Activated naive CD8-positive, alpha-beta T cell (primary cell): ENCODE data around the gene CDH13.
"Not testable (repeated sequence)": the region's sequence is repeated elsewhere in the genome, so short reads cannot be mapped to it uniquely, and the experiment has no call there.

Experiments
- H3K27ac Mint-ChIP-seq: one replicate; pipeline ENCODE4 v1.8.0; 2021; ENCODE audit warnings: mixed read lengths
- H3K27me3 Mint-ChIP-seq: one replicate; pipeline ENCODE4 v1.8.0; 2021; ENCODE audit warnings: mixed read lengths
- H3K36me3 Mint-ChIP-seq: one replicate; pipeline ENCODE4 v1.8.0; 2021; ENCODE audit warnings: mixed read lengths
- H3K4me1 Mint-ChIP-seq: one replicate; pipeline ENCODE4 v1.8.0; 2021; ENCODE audit warnings: low read depth, mixed read lengths
- H3K4me3 Mint-ChIP-seq: one replicate; pipeline ENCODE4 v1.8.0; 2021; ENCODE audit warnings: mild to moderate bottlenecking, mixed read lengths
- H3K9me3 Mint-ChIP-seq: one replicate; pipeline ENCODE4 v1.8.0; 2021; ENCODE audit warnings: low read depth, mixed read lengths

CDH13 gene

DNA sequence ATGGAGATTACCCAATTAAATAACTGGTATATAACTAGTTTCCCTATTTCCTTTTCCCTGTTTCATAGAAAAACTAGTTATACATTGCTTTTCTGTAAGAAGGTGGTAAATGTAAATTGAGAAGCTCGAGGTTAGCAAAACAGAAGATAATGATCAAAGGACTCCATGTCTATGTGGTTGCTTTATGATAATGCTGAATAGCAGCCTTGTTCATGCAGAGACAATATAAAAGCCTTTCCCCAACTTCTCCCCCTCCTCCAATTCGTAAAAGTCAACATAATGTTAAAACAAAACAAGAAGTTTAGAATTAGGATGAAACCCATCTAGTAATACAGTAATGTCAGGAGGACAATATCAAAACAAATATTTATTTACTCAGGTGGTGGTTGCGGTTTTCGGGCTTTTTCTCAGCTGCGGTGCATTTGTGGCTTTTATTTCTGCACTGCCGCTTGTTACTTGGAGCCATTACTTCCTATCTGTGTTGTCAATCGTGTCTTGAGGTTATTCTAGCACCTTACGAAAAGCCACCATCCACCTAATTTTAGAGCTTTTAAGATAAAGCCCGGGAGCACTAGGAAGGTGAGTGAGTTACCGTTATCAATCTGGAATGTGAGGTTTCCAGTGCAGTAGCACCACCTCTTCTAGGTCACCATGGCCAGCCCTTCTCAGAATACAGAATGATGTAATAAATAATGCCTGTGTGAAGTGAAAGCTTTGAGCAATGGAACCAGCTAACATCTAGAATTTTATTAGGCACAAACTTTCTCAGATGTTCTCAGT, 297.5 kb downstream of the CDH13 start:
- Mint-ChIP-seq H3K27ac (no peak overlapping the region), H3K4me3 (no peak overlapping the region), H3K36me3 (no peaks in the 10 kb centered on the region), H3K4me1 (no peaks in the 10 kb centered on the region), H3K27me3 (no peaks in the 10 kb centered on the region), H3K9me3 (peaks cover 9% of the 10 kb centered on the region)

DNA sequence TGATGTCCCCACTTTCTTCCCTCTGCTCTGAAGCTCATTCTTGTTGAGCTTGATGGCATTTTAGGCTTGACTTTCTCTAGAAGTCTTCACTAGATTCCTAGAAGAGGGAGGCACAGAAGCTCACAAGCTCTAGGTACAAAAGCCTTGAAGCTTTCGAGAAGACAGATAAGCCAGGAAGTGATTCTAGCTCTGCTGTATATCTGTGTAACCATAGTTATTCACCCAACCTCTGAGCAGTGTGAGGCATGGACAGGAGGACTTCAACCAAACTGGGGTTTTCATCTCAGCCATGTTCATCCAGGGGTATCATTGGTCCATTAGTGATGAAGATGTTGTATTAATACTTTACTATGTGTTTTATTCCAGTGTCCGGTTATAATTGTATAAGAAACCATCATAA, 299.7 kb downstream of the CDH13 start:
- H3K27ac Mint-ChIP-seq = no peak overlapping the region
- peaks cover 5% of the 10 kb centered on the region for H3K9me3 Mint-ChIP-seq
- no peaks in the 10 kb centered on the region for H3K4me1 Mint-ChIP-seq
- no peaks in the 10 kb centered on the region for H3K36me3 Mint-ChIP-seq
- no peaks in the 10 kb centered on the region for H3K27me3 Mint-ChIP-seq
- no peak overlapping the region for H3K4me3 Mint-ChIP-seq

DNA sequence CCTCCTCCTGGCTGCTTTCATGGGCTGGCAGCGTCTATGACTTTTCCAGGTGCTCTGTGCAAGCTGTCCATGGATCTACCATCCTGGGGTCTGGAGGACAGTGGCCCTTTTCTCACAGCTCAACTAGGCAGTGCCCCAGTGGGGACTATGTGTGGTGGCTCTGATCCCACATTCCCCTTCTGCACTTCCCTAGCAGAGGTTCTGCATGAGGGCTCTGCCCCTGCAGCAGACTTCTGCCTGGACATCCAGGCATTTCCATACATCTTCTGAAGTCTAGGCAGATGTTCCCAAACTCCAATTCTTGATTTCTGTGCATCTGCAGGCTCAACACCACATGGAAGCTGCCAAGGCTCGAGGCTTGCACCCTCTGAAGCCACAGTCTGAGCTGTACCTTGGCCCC, 307.2 kb downstream of the CDH13 start:
- H3K27me3 Mint-ChIP-seq, H3K4me3 Mint-ChIP-seq, H3K4me1 Mint-ChIP-seq, H3K9me3 Mint-ChIP-seq, H3K36me3 Mint-ChIP-seq, H3K27ac Mint-ChIP-seq: not testable (repeated sequence)

DNA sequence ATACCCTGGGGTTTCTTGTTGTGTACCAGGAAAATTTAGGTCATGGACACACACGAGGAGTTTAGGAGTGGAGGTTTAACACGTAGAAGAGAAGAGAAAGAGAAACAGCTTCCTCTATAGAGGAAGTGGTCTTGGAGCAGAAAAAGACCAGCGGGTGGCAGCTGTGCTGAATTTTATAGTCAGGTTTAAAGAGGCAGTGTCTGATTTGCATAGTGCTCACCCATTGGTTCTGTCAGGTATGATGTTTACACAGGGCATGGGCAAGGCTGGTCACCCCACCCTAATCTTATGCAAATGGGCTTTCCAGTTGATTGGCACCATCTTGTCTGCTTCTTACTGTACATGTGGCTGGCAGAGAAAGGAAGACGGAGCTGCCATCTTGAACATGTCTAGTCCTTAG, 309.0 kb downstream of the CDH13 start:
- H3K9me3 Mint-ChIP-seq = peaks cover 10% of the 10 kb centered on the region
- no peaks in the 10 kb centered on the region for H3K4me1 Mint-ChIP-seq
- no peak overlapping the region for H3K4me3 Mint-ChIP-seq

DNA sequence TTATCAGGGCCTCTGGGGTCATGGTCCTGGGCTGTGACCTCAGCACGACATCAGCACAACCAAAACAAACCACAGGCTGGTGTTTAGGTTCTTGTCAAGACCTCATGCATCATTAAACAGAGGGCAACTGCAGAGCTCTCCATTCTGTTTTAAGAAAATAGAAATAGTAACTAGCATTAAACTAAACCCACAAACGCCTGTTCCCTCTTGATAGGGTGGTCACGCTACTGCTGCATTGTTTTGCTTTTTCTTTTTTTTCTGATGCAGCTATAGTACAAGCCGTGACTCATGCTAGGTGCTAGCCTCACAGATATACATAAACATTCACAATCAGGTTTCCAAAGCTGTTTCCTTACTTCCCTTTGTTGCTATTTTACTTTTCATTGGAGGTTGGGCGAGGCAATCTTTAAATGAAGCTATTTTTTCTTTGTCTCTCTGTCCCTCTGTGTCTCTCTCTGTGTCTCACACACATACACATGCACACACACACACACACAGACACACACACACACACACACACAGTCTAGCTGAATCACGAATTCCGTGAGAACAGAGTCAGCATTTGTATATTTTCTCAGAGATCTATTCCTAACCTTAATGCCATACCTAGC, 310.3 kb downstream of the CDH13 start:
- peaks cover 10% of the 10 kb centered on the region for H3K9me3 Mint-ChIP-seq
- no peaks in the 10 kb centered on the region for H3K4me1 Mint-ChIP-seq
- peaks cover 2% of the 10 kb centered on the region for H3K27me3 Mint-ChIP-seq
- no peak overlapping the region for H3K27ac Mint-ChIP-seq
- no peaks in the 10 kb centered on the region for H3K36me3 Mint-ChIP-seq
- no peak overlapping the region for H3K4me3 Mint-ChIP-seq

More for the DNA sequence above, 309.0 kb downstream of the CDH13 start:
- Mint-ChIP-seq H3K36me3 (no peaks in the 10 kb centered on the region), H3K27me3 (no peaks in the 10 kb centered on the region), H3K27ac (no peak overlapping the region)

DNA sequence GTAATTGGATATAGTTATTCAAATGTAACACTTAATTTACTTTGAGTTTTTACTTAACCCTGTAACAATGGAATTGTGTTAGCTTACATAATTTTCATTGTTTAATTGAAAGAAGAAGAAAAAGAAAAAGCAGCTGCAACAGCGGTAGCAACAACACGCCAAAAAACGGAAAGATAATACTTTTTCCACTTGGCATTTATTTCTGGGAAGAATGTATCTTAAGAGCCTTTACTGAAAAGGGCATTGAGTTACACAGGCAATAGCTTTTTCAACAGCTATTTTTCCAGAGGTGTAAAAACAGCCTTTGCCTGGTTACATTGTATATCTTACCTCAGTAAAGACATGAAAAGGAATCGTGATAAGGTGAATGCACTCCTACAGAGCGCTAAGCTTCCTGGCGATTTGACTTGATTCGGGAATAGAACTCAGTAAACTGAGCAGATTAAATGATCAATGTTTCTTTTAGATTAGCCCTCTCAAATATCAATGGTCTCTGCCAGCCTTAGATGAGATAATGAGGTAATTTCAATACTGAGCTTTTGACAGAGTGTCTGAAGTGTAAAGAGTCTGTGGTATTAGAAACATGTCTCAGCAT, 311.3 kb downstream of the CDH13 start:
- Mint-ChIP-seq H3K4me3 (no peak overlapping the region), H3K36me3 (no peaks in the 10 kb centered on the region), H3K4me1 (no peaks in the 10 kb centered on the region), H3K27ac (no peak overlapping the region), H3K27me3 (peaks cover 2% of the 10 kb centered on the region), H3K9me3 (peaks cover 8% of the 10 kb centered on the region)

DNA sequence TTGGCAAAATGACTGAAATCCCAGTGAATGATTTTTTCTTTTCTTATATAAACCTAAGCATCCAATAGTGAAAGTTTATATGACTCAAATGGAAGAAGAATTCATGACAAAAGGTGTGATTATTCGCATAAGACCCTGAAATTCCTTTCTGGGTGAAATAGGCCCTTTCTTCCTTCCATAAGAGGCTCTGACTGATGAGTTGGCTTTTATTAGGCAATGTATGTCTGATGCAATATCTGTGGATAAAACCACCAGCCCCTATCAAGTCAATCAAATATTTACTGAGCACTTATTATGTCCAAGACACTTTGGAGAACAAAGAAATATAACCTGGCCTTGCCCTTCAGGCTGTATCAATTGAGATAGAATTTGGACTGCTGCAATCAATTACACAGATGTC, 316.6 kb downstream of the CDH13 start:
- no peaks in the 10 kb centered on the region for H3K9me3 Mint-ChIP-seq
- peaks cover 2% of the 10 kb centered on the region for H3K27me3 Mint-ChIP-seq
- H3K27ac Mint-ChIP-seq = no peak overlapping the region
- no peak overlapping the region for H3K4me3 Mint-ChIP-seq
- H3K36me3 Mint-ChIP-seq = no peaks in the 10 kb centered on the region
- peaks cover 2% of the 10 kb centered on the region for H3K4me1 Mint-ChIP-seq

DNA sequence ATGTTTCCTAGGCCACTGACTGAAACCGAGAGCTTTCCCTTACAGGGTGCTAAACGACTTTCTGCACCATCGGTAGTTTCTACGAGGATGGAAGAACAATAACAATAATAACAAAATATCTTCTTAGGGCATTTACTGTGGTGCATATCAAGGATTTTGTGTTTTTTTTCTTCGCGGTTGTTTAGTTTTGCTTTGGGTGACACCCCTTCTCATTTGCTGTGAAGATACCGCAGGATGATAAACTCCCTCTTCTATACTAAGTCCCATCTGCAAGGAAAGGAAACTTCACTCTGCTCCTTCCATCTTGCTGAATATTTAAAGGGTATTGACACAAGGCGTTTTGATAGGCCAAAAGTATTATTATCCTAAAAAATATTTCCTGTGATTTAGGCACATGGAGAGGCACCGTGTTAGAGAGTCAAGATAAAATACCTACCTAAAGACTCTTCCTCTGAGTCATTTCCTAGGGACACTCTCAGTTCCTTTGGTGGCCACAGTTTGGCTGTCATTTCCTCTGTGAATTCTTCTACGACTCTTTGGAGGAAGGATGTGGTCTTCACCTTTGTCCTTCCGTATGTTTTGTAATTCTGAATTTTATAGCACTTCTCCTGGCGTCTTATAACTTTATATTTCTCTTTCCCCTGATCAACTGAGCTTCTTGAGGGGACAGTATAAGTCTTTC, 318.8 kb downstream of the CDH13 start:
- Mint-ChIP-seq H3K36me3 (no peaks in the 10 kb centered on the region), H3K9me3 (no peaks in the 10 kb centered on the region), H3K4me3 (no peak overlapping the region), H3K27me3 (peaks cover 2% of the 10 kb centered on the region), H3K4me1 (peaks cover 2% of the 10 kb centered on the region), H3K27ac (no peak overlapping the region)

DNA sequence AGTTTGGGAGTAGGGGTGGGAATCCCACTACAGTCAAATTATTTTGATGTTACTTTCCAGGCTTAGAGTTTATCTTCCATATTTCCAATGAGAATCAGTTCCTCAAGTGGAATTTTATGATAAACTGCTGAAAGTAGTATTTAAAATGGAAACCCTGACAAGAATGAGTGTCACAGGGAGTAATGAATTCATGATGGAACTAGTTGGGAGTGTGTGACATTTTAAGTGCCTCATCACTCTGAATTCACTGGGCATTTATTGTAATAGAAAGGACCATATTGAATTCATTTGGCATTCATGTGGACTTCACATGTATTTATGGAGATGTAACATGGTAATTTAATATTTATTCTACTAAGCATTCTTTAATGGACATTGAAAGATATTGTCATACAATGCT, 320.9 kb downstream of the CDH13 start:
- Mint-ChIP-seq H3K36me3 (no peaks in the 10 kb centered on the region), H3K27ac (no peak overlapping the region), H3K4me1 (peaks cover 2% of the 10 kb centered on the region), H3K4me3 (no peak overlapping the region), H3K9me3 (no peaks in the 10 kb centered on the region), H3K27me3 (no peaks in the 10 kb centered on the region)

DNA sequence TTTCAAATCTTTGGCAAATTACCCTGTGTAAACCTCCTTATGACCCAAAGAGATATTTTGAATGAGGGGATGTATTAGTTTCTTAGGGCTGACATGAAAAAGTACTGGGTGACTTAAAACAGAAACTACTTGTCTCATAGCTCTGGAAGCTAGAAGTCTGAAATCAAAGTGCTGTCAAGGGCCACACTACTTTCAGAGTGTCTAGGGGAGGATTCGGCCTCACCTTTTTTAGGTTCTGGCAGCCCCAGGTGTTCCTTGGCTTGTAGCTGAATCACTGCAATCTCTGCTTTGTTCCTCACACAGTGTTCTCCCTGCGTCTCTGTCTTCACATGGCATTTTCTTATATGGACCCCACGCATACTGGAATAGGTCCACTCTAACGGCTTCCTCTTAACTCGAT, 322.2 kb downstream of the CDH13 start:
- no peak overlapping the region for H3K4me3 Mint-ChIP-seq
- no peaks in the 10 kb centered on the region for H3K27me3 Mint-ChIP-seq
- H3K4me1 Mint-ChIP-seq = peaks cover 2% of the 10 kb centered on the region
- no peak overlapping the region for H3K27ac Mint-ChIP-seq
- H3K9me3 Mint-ChIP-seq = no peaks in the 10 kb centered on the region
- no peaks in the 10 kb centered on the region for H3K36me3 Mint-ChIP-seq

DNA sequence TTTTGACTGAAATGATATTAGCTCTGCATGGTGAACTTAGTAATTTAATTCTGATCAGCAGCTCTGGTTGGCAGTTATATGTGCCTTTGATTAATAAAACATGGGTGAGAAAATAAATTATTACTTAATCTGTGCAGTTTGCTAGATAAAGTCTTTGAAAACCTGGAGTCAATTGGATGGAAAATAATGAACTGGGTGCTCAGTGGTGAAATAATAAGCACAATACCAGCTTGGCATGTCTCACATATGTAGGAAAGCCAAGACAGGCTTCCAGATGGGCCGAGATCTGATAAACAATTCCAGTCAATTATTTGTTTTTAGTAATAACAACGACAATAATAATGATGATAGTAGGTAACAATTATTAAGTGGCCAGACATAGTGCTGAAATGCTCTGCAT, 326.7 kb downstream of the CDH13 start:
- no peak overlapping the region for H3K27ac Mint-ChIP-seq
- H3K4me1 Mint-ChIP-seq = no peaks in the 10 kb centered on the region
- no peak overlapping the region for H3K4me3 Mint-ChIP-seq
- H3K9me3 Mint-ChIP-seq = no peaks in the 10 kb centered on the region
- peaks cover 2% of the 10 kb centered on the region for H3K27me3 Mint-ChIP-seq
- no peaks in the 10 kb centered on the region for H3K36me3 Mint-ChIP-seq

DNA sequence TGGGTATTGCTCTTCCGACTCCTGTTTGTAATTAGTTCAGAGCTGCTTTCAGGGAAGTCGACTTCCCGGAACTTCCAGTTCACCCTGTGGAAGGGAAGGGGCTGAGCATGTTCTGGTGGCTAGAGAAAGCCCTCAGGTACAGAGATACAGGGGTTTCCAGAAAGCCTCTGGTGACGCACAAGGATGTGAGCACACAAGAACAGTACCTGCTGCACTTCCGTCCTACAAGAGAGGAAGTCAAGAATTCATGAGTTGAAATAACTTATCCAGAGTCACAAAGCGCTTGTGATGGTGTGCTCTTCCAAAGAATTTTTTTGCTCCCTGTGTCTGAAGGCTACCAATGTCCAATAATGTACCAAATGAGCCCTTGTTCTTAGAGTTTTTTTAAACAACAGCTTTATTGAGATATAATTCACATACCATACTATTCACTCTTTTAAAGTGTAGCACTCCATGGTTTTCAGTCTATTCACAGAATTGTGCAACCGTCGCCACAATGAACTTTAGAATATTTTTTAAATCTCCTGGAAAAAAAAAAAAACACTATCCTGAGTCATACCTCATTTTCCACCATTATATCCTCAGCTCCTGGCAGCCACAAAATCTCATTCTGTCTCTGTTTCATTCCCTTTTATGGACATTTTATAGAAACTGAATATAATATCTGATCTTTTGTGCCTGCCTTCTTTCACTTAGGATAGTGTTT, 327.6 kb downstream of the CDH13 start:
- H3K9me3 Mint-ChIP-seq = no peaks in the 10 kb centered on the region
- H3K27ac Mint-ChIP-seq = no peak overlapping the region
- no peak overlapping the region for H3K4me3 Mint-ChIP-seq
- no peaks in the 10 kb centered on the region for H3K36me3 Mint-ChIP-seq
- H3K27me3 Mint-ChIP-seq = peaks cover 2% of the 10 kb centered on the region
- no peaks in the 10 kb centered on the region for H3K4me1 Mint-ChIP-seq

DNA sequence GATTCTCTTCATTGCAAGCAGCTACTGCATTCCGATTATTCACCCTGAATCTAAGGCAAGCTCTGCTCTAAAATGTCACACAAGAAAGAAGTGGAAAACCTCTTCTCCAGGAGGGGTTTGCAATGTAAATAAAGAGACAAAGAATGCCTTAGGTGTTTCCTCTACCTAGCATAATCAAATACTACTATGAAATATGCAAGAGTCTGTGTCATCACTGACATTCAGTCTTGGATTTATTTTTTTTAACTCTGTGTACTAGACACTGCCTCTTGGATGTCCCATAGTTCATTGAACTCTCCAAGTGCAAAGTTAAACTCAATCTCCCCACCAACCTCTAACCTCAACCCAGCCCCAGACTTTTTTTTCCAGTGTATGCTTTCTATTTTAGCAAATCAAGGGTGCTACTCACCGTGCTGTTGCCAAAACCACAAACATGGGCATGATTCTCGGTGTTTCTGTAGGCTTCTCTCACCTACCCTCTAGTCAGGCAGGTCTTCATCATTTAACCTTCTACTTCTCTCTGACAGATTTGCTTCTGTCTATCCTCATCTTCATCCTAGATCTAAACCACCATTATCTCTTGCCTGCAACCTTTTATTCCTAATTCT, 329.1 kb downstream of the CDH13 start:
- peaks cover 2% of the 10 kb centered on the region for H3K27me3 Mint-ChIP-seq
- no peak overlapping the region for H3K27ac Mint-ChIP-seq
- H3K4me3 Mint-ChIP-seq = no peak overlapping the region
- H3K4me1 Mint-ChIP-seq = no peaks in the 10 kb centered on the region
- no peaks in the 10 kb centered on the region for H3K36me3 Mint-ChIP-seq
- no peaks in the 10 kb centered on the region for H3K9me3 Mint-ChIP-seq

DNA sequence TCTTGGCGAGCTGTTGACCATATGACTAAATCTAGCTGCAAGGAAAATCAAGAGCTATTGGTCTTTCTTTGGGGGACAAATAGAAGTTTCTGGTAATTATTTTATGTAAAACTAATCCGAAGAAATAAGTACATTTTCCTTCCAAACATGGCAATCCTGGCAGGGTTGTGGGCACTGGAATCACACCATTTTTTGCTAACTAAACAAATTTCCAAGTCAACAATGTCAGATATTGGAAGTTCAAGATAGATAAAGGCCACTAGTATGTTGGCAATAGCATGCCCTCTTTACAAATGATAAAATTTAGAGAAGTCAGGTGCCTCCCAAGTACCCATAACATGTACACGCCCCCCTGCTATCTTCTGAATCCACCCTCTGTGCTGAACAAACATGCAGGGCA, 330.4 kb downstream of the CDH13 start:
- H3K9me3 Mint-ChIP-seq = no peaks in the 10 kb centered on the region
- H3K36me3 Mint-ChIP-seq = no peaks in the 10 kb centered on the region
- H3K27me3 Mint-ChIP-seq = peaks cover 2% of the 10 kb centered on the region
- no peak overlapping the region for H3K4me3 Mint-ChIP-seq
- H3K27ac Mint-ChIP-seq = no peak overlapping the region
- H3K4me1 Mint-ChIP-seq = no peaks in the 10 kb centered on the region
